K562 (cell line): ENCODE results near the gene BCKDHB. TPM values are rescaled to one million over a fixed set of nuclear protein-coding genes. Genes with fewer than 3 reads are reported as not detected.

Experiments used
- CLOCK ChIP-seq: fragments of 250-450 bp; sonication (Bioruptor Pico); IDR thresholded peaks from 2 replicates; pipeline ENCODE4 v1.4.0; 2020; ENCODE audit warnings: mild to moderate bottlenecking, moderate library complexity, borderline replicate concordance
- DPF2 ChIP-seq: fragments of 450-650 bp; IDR thresholded peaks from 2 replicates; pipeline ENCODE4 v1.6.1; 2016
- ETS1 ChIP-seq: conservative IDR thresholded peaks from 2 replicates; pipeline ENCODE4 v1.6.1; 2011; ENCODE audit warnings: low read depth, mild to moderate bottlenecking, low read length; ENCODE audit not compliant: control insufficient read depth
- FOXJ2 ChIP-seq: fragments of 200-800 bp; sonication (Bioruptor generic); IDR thresholded peaks from 2 replicates; pipeline ENCODE4 v1.6.1; 2016; ENCODE audit warnings: missing genetic modification characterization, missing compliant biosample characterization
- GABPB2 ChIP-seq: fragments of 250-450 bp; sonication (Bioruptor Pico); conservative IDR thresholded peaks from 2 replicates; pipeline ENCODE4 v1.5.1; 2021; ENCODE audit warnings: mild to moderate bottlenecking
- KDM1A ChIP-seq, 2 experiments: fragments of 450-650 bp; IDR thresholded peaks; 2 replicates each; pipeline ENCODE4 v1.6.1; 2016; ENCODE audit warnings: mild to moderate bottlenecking in 2 of 2
- NUFIP1 ChIP-seq: fragments of 450-650 bp; IDR thresholded peaks from 2 replicates; pipeline ENCODE4 v1.6.1; 2018; ENCODE audit not compliant: partially characterized antibody
- PHF20 ChIP-seq: fragments of 450-650 bp; IDR thresholded peaks from 2 replicates; pipeline ENCODE4 v1.6.1; 2018; ENCODE audit not compliant: partially characterized antibody
- RCOR1 ChIP-seq, 2 experiments: IDR thresholded peaks; 2 replicates each; pipeline ENCODE4 v1.6.1; 2012; ENCODE audit warnings: low read depth in 2 of 2, low read length in 2 of 2, borderline replicate concordance in 1 of 2, improper control_type of control experiment in 1 of 2
- SAFB ChIP-seq: fragments of 200-400 bp; formaldehyde crosslinking; IDR thresholded peaks from 2 replicates; pipeline ENCODE4 v1.6.1; 2017; ENCODE audit warnings: low read depth, low read length, borderline replicate concordance
- STAT5A ChIP-seq: IDR thresholded peaks from 2 replicates; pipeline ENCODE4 v1.6.1; 2012; ENCODE audit warnings: low read length, inconsistent platforms, borderline replicate concordance
- TOE1 ChIP-seq, 2 experiments: fragments of 450-650 bp in 1 of 2; sonication (generic) in 1 of 2; formaldehyde crosslinking in 1 of 2; IDR thresholded peaks; 2 replicates each; pipeline versions ENCODE4 v1.7.1 to v1.8.0; 2016 to 2022; ENCODE audit warnings: borderline replicate concordance in 2 of 2, mild to moderate bottlenecking in 2 of 2, antibody characterized with exemption in 1 of 2, inconsistent platforms in 1 of 2, low read depth in 1 of 2, missing genetic modification reagents in 1 of 2, moderate library complexity in 1 of 2
- ZBTB9 ChIP-seq: fragments of 450-650 bp; formaldehyde crosslinking; IDR thresholded peaks from 2 replicates; pipeline ENCODE4 v1.4.0; 2020; ENCODE audit warnings: mild to moderate bottlenecking, moderate library complexity
- ZNF280A ChIP-seq: fragments of 450-650 bp; IDR thresholded peaks from 2 replicates; pipeline ENCODE4 v1.6.1; 2018; ENCODE audit warnings: mild to moderate bottlenecking, low read depth; ENCODE audit not compliant: partially characterized antibody
- ZNF280B ChIP-seq: fragments of 250-450 bp; sonication (Bioruptor Pico); IDR thresholded peaks from 2 replicates; pipeline ENCODE4 v1.5.1; 2021; ENCODE audit warnings: mild to moderate bottlenecking
- ZNF449 ChIP-seq: fragments of 250-450 bp; sonication (Bioruptor Pico); IDR thresholded peaks from 2 replicates; pipeline ENCODE4 v1.8.0; 2022; ENCODE audit warnings: moderate library complexity, mild to moderate bottlenecking, inconsistent platforms
- ZNF76 ChIP-seq: fragments of 250-450 bp; sonication (Bioruptor Pico); IDR thresholded peaks from 2 replicates; pipeline ENCODE4 v1.4.0; 2020; ENCODE audit warnings: mild to moderate bottlenecking, moderate library complexity, borderline replicate concordance
- ZNF764 ChIP-seq: fragments of 250-450 bp; sonication (Bioruptor Pico); IDR thresholded peaks from 2 replicates; pipeline ENCODE4 v1.4.0; 2020; ENCODE audit warnings: low read depth, mild to moderate bottlenecking, moderate library complexity
- polyA plus RNA-seq, 8 experiments: library from polyadenylated mRNA; depleted of rRNA in 4 of 8; stranded (reverse) in 5 of 8; unstranded in 3 of 8; fragments of >200 nt; fragmentation: Nextera tagmentation in 2 of 8; fragmentation: Illumina TruSeq in 1 of 8; extraction: Ambion mirVana in 2 of 8; extraction: Trizol in 1 of 8; gene quantifications; 2 replicates each; pipeline versions ENCODE4 v1.2.1 to v1.2.3, GENCODE V29; 2011 to 2014; ENCODE audit warnings: inconsistent platforms in 1 of 8, missing spikeins in 1 of 8
- total RNA-seq, 7 experiments: library from RNA; depleted of rRNA in 6 of 7; stranded (reverse); fragments of >200 nt in 6 of 7; fragmentation: Illumina TruSeq in 2 of 7; extraction: Trizol in 2 of 7; gene quantifications; 2 replicates each; pipeline versions ENCODE4 v1.2.1 to v1.2.3, GENCODE V29; 2011 to 2021; ENCODE audit warnings: low replicate concordance in 1 of 7

Gene BCKDHB
- total and polyA plus RNA-seq, 9 of the 15 experiments (the other 6 are each of a cell fraction or from before 2014, with no cell fraction given) = 4.1 to 23.7 (median 7.5) TPM

GRCh38 chr6:80156221-80156620 is 49.8 kb downstream of the BCKDHB start (continued):
- TF ChIP-seq ZNF280A (no peak), SAFB (no peak), FOXJ2 (no peak), GABPB2 (CRISPR knock-in tag) (no peak), STAT5A (no peak), ZNF280B (CRISPR knock-in tag) (no peak), PHF20 (no peak), DPF2 (no peak), CLOCK (CRISPR knock-in tag) (no peak), ZBTB9 (CRISPR knock-in tag) (no peak), TOE1 (IDR thresholded peaks at IDR 0.05; ENCODE audit: borderline replicate concordance) (no peak), TOE1 (CRISPR knock-in tag; IDR thresholded peaks at IDR 0.05; ENCODE audit: borderline replicate concordance, low read depth) (no peak), KDM1A (IDR thresholded peaks at IDR 0.05) (peak; percentile 58 to 64), NUFIP1 (no peak), ETS1 (no peak), RCOR1 (IDR thresholded peaks at IDR 0.05; ENCODE audit: borderline replicate concordance in 1 of 2, low read depth in 2 of 2, low read length in 2 of 2) (peak in 1 of 2 experiments; percentile 43; a peak in 1 of 4 replicates), ZNF449 (CRISPR knock-in tag) (no peak), ZNF764 (no peak), ZNF76 (CRISPR knock-in tag) (no peak)
